ENCODE data around the gene C20orf202.

C20orf202 gene

DNA sequence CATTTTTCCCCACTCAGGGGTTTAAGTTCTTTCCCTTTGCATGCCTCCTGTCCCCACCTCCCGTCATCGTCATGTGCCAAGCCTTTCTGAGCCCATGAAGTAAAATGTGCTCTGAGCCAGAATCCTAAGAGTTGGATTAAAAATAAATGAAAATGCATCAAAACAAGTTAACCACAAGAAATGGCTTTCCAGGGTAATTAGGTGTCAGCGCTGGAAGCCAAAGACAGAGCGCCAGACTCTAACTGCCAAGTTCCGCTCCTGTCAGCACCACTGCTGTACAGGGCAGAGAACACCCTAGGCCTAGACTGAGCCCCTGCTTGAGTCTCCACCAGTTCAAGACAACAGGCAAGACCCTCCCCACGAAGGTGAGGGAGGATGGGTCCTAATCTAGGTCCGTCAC lies 5.5 kb upstream of the C20orf202 start:
- H3K4me3 ChIP-seq (ENCODE audit: low read length), result no peak overlapping the region
- no peak for DNase-seq (ENCODE audit: low read depth)
- TF ChIP-seq, protein P1, sequence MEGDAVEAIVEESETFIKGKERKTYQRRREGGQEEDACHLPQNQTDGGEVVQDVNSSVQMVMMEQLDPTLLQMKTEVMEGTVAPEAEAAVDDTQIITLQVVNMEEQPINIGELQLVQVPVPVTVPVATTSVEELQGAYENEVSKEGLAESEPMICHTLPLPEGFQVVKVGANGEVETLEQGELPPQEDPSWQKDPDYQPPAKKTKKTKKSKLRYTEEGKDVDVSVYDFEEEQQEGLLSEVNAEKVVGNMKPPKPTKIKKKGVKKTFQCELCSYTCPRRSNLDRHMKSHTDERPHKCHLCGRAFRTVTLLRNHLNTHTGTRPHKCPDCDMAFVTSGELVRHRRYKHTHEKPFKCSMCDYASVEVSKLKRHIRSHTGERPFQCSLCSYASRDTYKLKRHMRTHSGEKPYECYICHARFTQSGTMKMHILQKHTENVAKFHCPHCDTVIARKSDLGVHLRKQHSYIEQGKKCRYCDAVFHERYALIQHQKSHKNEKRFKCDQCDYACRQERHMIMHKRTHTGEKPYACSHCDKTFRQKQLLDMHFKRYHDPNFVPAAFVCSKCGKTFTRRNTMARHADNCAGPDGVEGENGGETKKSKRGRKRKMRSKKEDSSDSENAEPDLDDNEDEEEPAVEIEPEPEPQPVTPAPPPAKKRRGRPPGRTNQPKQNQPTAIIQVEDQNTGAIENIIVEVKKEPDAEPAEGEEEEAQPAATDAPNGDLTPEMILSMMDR (conservative IDR thresholded peaks at IDR 0.05; ENCODE audit: low read depth, low read length), result no peak

DNA sequence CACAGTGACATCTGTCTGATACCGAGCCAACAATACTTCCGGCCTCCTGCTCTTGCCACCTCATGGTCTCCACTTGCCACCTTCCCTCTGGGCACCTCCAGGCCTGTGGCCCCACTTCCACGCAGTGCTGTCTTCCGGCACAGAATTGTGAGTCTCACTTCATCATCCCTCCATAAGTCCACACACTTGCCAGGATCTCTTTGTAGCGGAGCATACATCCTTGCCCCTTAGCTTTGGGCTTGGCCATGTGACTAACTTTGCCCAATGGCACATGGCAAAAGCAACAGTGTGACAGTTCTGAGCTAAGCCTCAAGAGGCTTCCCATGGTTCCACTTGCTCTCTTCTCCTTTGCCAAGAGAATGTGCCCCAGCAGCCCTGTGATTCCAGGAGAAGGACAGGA lies 4.5 kb upstream of the C20orf202 start:
- no peak for DNase-seq (ENCODE audit: low read depth)
- TF ChIP-seq, protein P1 (conservative IDR thresholded peaks at IDR 0.05; ENCODE audit: low read depth, low read length), result no peak
- H3K4me3 ChIP-seq (ENCODE audit: low read length), result no peak overlapping the region

DNA sequence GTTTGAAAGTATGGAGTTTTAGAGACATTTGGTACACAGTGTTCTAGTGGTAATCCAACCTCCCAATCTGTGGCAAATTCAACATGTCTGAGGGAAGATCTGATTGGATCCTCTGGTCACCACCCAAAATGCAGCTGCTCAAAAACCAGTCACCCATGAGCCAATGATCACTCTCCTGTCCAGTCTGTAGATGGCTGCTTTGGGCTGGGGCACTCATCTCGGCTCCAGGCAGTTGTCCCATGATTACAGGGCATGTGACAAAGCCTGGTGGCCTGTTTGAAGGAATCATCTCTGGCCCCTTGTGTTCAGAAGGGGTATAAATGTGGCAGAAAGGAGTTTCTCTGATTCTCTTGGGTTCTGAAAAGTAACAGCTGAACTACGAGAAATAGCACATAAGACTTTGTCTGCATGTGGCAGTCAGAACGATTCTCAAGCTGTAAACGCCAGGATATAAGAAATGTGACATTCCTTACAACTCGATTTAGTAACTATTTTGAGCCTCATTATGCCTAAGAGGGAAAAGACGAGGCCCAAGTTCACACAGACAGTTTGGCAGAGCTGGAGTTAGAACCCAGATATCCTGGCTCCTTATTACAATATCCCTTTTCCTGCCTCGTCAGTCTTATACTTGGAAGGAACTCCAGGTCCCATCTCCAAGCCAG lies 3.9 kb upstream of the C20orf202 start:
- no peak overlapping the region for H3K4me3 ChIP-seq (ENCODE audit: low read length)
- no peak for DNase-seq (ENCODE audit: low read depth)
- TF ChIP-seq, protein P1 (conservative IDR thresholded peaks at IDR 0.05; ENCODE audit: low read depth, low read length), result no peak

DNA sequence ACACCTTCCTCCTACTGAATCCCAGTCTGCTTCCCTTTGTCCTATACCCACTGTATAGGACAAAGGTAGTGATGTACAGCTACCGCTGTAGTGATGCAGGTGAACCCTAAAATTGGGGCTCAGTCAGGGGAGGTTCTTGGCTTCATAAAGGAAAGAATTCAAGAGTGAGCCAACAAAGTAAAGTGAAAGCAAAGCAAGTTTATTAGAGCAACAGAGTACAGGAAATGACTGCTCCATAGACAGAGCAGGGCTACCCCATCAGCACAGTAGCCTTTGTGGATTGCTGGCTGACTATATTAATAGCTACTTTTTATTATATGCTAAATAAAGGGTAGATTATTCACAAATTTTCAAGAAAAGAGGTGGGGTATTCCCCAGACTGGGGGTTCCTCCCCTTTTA lies 3.3 kb upstream of the C20orf202 start:
- TF ChIP-seq, protein P1 (conservative IDR thresholded peaks at IDR 0.05; ENCODE audit: low read depth, low read length), result no peak
- H3K4me3 ChIP-seq (ENCODE audit: low read length), result no peak overlapping the region
- no peak for DNase-seq (ENCODE audit: low read depth)

DNA sequence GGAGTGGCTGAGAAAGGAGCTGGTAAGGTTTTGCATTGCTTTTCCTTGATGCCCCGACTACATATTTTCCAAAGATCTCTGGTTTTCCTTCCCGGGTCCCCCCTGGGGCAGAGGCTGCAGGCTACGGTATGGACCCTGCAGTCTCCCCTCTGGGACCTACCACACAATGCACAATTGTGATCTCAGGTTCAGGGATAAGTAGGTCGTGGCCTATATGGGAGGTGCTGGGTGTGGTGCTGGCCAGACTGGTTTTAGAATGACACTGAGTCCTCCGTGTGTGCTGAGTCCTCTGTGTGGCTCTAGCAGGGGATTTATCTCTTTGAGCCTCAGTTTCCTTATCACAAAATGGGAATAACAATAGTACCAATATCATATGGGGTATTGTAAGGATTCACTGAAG lies 376 bp downstream of the C20orf202 start:
- DNase-seq (ENCODE audit: low read depth), result no peak
- TF ChIP-seq, protein P1 (conservative IDR thresholded peaks at IDR 0.05; ENCODE audit: low read depth, low read length), result no peak
- H3K4me3 ChIP-seq (ENCODE audit: low read length), result no peak overlapping the region

DNA sequence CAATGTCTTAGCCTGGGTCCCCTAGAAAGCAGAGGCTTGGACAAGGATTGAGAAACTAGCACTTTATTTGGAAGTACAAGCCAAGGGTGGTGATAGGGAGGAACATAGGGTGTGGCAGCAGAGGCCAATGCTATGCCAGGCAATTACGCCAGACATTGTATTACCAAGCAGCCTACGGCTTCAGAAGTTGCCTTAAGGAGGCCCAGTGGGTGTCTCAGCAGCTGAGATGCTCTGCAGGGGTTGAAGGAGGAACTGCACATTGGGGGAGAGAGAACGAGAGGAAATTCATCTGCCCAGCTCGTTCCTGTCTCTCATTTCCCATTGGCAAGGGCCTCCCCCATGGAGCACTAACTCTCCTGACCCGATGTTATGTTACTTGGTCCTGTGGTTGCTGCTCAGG lies 859 bp downstream of the C20orf202 start:
- no peak for DNase-seq (ENCODE audit: low read depth)
- TF ChIP-seq, protein P1 (conservative IDR thresholded peaks at IDR 0.05; ENCODE audit: low read depth, low read length), result no peak
- no peak overlapping the region for H3K4me3 ChIP-seq (ENCODE audit: low read length)

DNA sequence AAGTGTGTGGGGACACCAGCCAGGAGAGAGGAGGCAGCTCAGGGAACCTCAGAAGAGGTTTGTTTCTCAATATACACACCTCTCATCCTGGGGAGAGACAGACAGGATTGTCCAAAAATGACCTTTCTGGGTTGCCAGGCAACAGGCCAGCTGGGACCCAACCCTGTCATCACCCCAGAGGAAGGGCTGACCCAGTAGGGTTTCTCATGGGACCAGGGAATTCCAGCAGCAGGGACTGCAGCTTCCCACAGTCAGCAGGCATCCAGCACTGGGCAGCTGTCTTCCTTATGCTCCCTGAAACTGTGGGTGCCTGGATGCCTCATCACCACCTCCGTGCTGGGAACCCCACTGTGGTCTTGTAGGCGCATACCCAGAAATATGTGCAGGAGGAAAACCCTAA lies 1.3 kb downstream of the C20orf202 start:
- no peak overlapping the region for H3K4me3 ChIP-seq (ENCODE audit: low read length)
- no peak for DNase-seq (ENCODE audit: low read depth)
- TF ChIP-seq, protein P1 (conservative IDR thresholded peaks at IDR 0.05; ENCODE audit: low read depth, low read length), result no peak

All from retinal pigment epithelial cell (primary cell).